WI38 (cell line): ENCODE results near the gene MSMB.
A peak's percentile ranks its signal among the peaks of the same experiment; 100 is the strongest.

ENCODE experiments used
- H3K4me3 ChIP-seq: 2 replicates; pipeline ENCODE4 v1.5.1; 2011; ENCODE audit warnings: low read depth, mild to moderate bottlenecking, control low read depth, low read length
- TF ChIP-seq, protein P1 (sequence below): IDR thresholded peaks from 2 replicates; pipeline ENCODE4 v1.5.1; 2012; ENCODE audit warnings: low read depth, mild to moderate bottlenecking, control low read depth, low read length

The MSMB gene

DNA sequence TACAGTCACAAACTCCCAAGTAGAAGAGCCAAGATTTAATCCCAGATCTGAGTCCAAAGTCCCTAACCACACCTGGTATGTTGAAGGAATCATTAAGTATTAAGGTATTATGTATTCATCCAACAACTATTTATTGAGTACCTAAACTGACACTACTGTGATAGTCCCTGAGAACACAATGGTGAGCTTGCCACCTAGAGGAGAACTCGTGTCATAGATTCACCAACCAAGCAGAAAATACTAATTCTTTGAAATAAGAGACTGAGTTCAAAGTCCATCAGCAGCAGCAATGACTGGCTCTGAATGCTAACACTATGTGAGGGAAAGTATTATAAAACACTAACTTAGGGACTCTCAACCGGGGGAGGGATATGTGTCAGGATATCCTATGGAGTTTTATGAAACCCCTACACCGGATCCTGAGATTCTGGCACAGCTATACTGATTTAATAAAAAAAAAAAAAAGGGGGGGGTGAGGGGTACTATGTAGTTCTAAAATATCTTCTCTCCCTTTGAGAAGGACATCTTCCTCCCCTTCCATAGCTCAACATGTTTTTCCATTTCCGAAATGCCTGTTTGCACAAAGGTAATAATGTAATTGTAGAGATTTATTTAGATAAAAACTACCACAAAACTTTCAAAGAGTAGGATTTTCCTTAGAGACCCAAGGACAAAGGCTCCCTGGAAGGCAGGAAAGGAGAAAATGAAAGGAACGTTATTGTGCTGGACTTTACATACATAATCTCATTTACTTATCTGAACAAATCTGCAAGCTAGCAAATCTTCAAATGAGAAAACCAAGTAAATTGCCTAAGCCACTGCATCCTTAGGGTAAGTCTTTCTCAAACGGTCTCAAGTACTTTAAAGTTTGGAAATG is 17.2 kb downstream of the MSMB start:
- TF ChIP-seq, protein P1, sequence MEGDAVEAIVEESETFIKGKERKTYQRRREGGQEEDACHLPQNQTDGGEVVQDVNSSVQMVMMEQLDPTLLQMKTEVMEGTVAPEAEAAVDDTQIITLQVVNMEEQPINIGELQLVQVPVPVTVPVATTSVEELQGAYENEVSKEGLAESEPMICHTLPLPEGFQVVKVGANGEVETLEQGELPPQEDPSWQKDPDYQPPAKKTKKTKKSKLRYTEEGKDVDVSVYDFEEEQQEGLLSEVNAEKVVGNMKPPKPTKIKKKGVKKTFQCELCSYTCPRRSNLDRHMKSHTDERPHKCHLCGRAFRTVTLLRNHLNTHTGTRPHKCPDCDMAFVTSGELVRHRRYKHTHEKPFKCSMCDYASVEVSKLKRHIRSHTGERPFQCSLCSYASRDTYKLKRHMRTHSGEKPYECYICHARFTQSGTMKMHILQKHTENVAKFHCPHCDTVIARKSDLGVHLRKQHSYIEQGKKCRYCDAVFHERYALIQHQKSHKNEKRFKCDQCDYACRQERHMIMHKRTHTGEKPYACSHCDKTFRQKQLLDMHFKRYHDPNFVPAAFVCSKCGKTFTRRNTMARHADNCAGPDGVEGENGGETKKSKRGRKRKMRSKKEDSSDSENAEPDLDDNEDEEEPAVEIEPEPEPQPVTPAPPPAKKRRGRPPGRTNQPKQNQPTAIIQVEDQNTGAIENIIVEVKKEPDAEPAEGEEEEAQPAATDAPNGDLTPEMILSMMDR: peak; percentile 33
- peak overlapping the region; percentile 87 for H3K4me3 ChIP-seq

DNA sequence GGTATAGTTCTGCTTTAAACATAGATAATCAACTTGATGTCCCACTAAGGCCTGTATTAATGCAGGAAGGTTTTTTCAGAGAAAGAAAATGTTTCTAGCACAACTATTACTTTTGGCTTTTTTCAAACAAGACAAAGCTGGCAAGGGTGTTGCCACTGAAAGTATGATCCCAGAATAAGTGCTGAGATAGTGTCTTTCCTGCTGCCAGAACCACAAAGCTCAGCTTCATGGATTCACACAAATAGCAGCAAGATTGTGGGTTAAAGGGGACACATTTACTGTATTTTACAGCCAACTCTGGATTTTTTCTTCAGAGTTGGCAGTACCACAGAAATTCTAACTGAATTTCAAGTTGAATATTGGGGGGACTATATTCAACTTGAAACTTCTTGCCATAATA is 20.0 kb downstream of the MSMB start:
- TF ChIP-seq, protein P1: no peak
- no peak overlapping the region for H3K4me3 ChIP-seq

- TF ChIP-seq, protein P1: no peak
- no peak overlapping the region for H3K4me3 ChIP-seq
Observed at GRCh38 chr10:46025406-46025805, 20.7 kb downstream of the MSMB start.

GRCh38 chr10:46024948-46025347 is 21.1 kb downstream of the MSMB start:
- H3K4me3 ChIP-seq: no peak overlapping the region
- TF ChIP-seq, protein P1: no peak

DNA sequence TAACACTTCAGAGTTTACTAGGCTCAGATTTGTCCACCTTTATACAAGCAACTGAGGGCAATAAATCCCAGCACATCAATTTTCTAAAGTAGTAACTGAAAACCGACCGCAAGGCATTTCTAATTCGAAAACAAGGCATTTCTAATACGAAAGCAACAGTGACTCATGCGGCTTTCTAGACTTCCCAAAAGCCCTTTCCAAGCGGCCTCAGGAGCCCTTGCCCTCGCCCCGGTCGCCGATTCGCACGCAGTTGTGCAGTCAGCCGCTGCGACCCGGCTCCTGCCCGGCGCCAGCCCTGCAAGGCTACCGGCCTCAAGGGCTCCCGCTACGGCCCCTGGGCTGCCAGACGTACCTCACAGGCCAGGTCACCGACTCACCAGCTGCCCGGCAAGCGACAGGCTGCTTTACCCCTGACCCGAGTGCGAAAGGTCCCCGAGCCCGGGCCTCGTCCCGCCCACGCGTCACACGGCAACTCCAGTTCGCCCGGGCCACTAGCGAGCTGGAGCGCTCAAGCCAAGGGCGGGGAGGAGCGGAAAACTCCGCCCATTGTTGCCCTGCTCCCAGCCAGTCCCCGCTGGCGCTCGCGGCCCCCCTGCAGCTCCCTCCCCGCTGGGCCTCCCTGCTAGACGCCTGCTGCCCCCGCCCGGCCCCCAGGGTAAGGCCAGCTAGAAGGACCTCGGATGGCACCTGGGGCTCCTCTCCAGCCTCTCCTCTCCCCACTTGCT is 22.9 kb downstream of the MSMB start:
- peak overlapping the region; percentile 71 for H3K4me3 ChIP-seq
- TF ChIP-seq, protein P1: no peak

GRCh38 chr10:46020344-46020657 is 25.8 kb downstream of the MSMB start:
- TF ChIP-seq, protein P1: no peak
- no peak overlapping the region for H3K4me3 ChIP-seq
